ENCODE results near the gene RSPH9.
A peak's percentile ranks its signal among the peaks of the same experiment; 100 is the strongest.

DNA sequence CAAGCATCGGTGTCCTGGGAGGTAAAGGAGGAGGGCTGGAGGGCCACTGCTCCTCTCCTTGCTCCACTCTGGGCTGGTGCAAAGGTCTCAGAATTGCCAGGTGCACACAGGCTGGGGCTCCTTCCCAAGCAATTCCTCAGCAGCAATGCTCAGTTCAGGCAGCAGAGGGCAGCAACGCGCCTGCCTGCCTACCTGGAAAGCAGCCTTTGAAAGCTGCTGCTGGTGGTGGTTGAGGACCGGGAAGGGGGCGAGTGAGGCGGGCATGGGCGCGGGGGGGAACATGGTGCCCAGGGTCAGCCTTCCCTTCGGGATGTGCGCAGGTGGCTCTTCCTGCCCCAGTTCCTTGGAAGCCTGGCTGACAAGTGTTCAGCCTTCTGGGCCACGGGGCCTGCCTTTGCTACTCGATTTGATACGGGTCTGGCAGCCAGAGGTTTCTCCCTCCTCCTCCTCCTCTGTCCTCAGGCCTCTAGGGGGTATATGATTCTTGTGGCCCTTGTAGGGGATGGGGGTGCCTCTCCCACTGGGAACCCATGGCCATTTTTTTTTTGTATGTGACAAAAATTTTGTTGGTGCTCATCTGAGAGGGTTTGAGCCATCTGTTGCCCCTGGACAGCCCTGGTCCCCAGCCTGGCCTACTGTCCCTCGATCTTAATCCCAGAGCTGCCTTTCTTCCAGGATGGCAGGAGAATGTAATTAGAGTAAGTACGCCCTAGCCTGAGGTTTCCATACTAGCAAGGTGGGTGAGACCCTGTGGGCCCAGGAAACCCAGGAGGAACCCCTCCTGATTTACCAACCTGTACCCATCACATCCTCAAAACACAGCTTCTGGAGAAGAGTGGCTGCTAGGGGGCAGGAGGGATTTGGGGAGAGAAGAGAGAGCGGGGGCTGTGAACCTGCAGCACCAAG, 22.7 kb downstream of the RSPH9 start:
- TF ChIP-seq, protein P1, sequence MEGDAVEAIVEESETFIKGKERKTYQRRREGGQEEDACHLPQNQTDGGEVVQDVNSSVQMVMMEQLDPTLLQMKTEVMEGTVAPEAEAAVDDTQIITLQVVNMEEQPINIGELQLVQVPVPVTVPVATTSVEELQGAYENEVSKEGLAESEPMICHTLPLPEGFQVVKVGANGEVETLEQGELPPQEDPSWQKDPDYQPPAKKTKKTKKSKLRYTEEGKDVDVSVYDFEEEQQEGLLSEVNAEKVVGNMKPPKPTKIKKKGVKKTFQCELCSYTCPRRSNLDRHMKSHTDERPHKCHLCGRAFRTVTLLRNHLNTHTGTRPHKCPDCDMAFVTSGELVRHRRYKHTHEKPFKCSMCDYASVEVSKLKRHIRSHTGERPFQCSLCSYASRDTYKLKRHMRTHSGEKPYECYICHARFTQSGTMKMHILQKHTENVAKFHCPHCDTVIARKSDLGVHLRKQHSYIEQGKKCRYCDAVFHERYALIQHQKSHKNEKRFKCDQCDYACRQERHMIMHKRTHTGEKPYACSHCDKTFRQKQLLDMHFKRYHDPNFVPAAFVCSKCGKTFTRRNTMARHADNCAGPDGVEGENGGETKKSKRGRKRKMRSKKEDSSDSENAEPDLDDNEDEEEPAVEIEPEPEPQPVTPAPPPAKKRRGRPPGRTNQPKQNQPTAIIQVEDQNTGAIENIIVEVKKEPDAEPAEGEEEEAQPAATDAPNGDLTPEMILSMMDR (IDR thresholded peaks at IDR 0.05; ENCODE audit: insufficient read depth, low read depth, low read length): peak; percentile 87
- TF ChIP-seq EZH2 (IDR thresholded peaks at IDR 0.05; ENCODE audit: insufficient read depth, low read length): no peak
